ENCODE data around the gene AUTS2. TPM values are rescaled to one million over a fixed set of nuclear protein-coding genes. Genes with fewer than 3 reads are reported as not detected.

Gene AUTS2
- total and polyA plus RNA-seq, 4 donors = 4.9 to 24.4 (median 7.0) TPM

DNA sequence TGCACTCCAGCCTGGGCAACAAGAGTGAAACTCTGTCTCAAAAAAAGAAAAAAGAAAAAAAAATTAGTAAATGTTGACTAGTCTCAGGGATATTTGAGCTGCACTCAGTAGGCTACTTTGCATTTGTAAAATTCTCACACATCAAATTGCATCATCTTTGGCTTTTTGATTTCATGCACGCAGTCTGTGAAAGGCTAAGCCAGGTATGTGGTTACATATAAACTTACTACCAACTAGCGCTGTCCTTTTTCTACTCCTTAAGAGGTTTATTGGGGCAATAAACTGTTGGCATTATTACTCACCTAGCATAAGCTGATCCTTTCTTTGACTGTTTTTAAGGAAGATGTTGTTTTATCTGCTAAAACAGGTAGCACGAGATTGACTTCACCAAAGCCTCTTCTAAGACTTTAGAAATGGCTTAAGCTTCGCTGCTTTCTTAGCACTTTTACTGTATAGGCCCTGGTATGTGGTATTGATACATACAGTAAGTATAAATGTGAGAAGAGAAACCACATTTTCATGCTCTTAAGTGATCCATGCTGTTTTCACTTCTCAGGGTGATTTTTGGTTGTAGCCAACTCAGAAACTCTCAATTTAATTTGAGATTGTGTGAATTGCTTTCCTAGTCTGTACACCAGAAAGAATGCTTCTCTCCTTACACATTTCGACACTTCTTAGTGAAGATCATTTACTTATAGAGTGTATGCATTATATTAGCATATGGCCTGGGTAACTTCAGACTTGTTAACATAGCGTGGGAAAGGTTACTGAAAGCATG lies 323.9 kb downstream of the AUTS2 start:
- Histone ChIP-seq H3K36me3 (ENCODE audit: control insufficient read depth in 4 of 4, insufficient read depth in 3 of 4, low read depth in 1 of 4, low read length in 3 of 4) (no peaks in the 10 kb centered on the region), H3K4me1 (ENCODE audit: control insufficient read depth in 4 of 4, insufficient read depth in 4 of 4, low read length in 3 of 4) (no peaks in the 10 kb centered on the region), H3K9me3 (ENCODE audit: control insufficient read depth in 4 of 4, low read length in 3 of 4) (no peaks in the 10 kb centered on the region), H3K27me3 (ENCODE audit: control insufficient read depth in 4 of 4, insufficient read depth in 4 of 4, low read length in 3 of 4) (no peaks in the 10 kb centered on the region), H3K27ac (ENCODE audit: low read depth in 1 of 2, low read length in 2 of 2) (no peak overlapping the region), H3K9ac (ENCODE audit: low read depth in 1 of 2, low read length in 2 of 2) (no peak overlapping the region), H3K4me3 (ENCODE audit: low read depth in 1 of 3, low read length in 3 of 3) (no peak overlapping the region)
- 91% methylated on average over 6 of the region's 6 CpGs for WGBS
- no peak for DNase-seq (ENCODE audit: low spot score)
- TF ChIP-seq GABPA (IDR thresholded peaks at IDR 0.05 in 1 of 2, conservative IDR thresholded peaks at IDR 0.05 in 1 of 2) = no peak
- TF ChIP-seq HNF4A (conservative IDR thresholded peaks at IDR 0.05) = no peak
- TF ChIP-seq NR2F2 (IDR thresholded peaks at IDR 0.05) = no peak
- TF ChIP-seq, protein P1, sequence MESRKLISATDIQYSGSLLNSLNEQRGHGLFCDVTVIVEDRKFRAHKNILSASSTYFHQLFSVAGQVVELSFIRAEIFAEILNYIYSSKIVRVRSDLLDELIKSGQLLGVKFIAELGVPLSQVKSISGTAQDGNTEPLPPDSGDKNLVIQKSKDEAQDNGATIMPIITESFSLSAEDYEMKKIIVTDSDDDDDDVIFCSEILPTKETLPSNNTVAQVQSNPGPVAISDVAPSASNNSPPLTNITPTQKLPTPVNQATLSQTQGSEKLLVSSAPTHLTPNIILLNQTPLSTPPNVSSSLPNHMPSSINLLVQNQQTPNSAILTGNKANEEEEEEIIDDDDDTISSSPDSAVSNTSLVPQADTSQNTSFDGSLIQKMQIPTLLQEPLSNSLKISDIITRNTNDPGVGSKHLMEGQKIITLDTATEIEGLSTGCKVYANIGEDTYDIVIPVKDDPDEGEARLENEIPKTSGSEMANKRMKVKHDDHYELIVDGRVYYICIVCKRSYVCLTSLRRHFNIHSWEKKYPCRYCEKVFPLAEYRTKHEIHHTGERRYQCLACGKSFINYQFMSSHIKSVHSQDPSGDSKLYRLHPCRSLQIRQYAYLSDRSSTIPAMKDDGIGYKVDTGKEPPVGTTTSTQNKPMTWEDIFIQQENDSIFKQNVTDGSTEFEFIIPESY (IDR thresholded peaks at IDR 0.05) = no peak
- TF ChIP-seq FOXA2 (IDR thresholded peaks at IDR 0.05) = no peak
- TF ChIP-seq, protein P2, sequence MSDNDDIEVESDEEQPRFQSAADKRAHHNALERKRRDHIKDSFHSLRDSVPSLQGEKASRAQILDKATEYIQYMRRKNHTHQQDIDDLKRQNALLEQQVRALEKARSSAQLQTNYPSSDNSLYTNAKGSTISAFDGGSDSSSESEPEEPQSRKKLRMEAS (IDR thresholded peaks at IDR 0.05) = no peak
- no peak for TF ChIP-seq RXRA (IDR thresholded peaks at IDR 0.05)
- no peak for TF ChIP-seq SP1 (IDR thresholded peaks at IDR 0.05)
- TF ChIP-seq, protein P3, sequence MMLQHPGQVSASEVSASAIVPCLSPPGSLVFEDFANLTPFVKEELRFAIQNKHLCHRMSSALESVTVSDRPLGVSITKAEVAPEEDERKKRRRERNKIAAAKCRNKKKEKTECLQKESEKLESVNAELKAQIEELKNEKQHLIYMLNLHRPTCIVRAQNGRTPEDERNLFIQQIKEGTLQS (IDR thresholded peaks at IDR 0.05) = no peak
- no peak for TF ChIP-seq FOXA1 (IDR thresholded peaks at IDR 0.05)
- TF ChIP-seq, protein P4, sequence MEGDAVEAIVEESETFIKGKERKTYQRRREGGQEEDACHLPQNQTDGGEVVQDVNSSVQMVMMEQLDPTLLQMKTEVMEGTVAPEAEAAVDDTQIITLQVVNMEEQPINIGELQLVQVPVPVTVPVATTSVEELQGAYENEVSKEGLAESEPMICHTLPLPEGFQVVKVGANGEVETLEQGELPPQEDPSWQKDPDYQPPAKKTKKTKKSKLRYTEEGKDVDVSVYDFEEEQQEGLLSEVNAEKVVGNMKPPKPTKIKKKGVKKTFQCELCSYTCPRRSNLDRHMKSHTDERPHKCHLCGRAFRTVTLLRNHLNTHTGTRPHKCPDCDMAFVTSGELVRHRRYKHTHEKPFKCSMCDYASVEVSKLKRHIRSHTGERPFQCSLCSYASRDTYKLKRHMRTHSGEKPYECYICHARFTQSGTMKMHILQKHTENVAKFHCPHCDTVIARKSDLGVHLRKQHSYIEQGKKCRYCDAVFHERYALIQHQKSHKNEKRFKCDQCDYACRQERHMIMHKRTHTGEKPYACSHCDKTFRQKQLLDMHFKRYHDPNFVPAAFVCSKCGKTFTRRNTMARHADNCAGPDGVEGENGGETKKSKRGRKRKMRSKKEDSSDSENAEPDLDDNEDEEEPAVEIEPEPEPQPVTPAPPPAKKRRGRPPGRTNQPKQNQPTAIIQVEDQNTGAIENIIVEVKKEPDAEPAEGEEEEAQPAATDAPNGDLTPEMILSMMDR (IDR thresholded peaks at IDR 0.05; ENCODE audit: low read depth, low read length, missing input control) = no peak
- TF ChIP-seq HNF4G (IDR thresholded peaks at IDR 0.05) = no peak

DNA sequence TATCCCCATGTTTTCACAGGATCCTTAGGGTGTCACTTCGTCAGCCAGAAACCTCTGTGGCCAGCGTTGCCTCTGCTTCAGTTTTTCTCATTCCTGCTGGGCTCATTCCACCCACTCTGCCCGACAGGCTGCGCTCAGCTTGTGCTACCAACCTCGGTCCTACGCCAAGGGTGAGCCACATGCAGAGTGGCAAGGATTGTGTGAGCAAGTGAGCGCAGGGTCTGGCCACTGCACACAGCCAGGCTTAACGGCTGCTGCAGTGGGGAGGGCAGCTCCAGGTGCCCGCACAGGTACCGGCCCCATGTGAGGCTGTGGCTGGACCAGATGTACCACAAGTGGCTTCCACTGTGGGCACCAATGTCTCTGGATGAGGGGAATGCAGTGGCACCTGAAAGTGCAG lies 329.2 kb downstream of the AUTS2 start:
- no peaks in the 10 kb centered on the region for H3K27me3 ChIP-seq (ENCODE audit: control insufficient read depth in 4 of 4, insufficient read depth in 4 of 4, low read length in 3 of 4)
- WGBS = 96% methylated on average over 10 of the region's 10 CpGs

DNA sequence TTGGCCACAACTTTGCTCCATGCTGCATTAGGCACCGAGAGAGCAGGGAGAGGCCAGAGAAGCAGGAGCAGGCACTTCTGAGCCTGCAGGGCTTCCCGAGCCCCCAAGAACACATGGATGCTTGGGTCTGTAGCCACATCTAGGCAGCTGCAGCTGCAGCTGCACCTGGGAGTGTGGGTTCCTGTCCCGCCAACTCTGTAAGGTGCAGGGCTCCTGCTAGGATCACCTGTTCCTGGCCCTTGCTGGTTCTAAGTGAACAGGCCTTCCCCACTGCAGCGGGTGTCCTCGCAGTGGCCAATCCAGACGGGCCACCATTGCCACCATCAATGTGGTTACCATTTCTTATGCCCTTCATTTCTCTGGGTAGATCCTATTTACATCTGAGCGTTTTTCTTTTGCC lies 330.3 kb downstream of the AUTS2 start:
- no peaks in the 10 kb centered on the region for H3K9me3 ChIP-seq (ENCODE audit: control insufficient read depth in 4 of 4, low read length in 3 of 4)

More for the DNA sequence above, 329.2 kb downstream of the AUTS2 start:
- Histone ChIP-seq H3K4me1 (ENCODE audit: control insufficient read depth in 4 of 4, insufficient read depth in 4 of 4, low read length in 3 of 4) (peaks cover 0 to 4% (median under 1%) of the 10 kb centered on the region in 4 donors), H3K9me3 (ENCODE audit: control insufficient read depth in 4 of 4, low read length in 3 of 4) (no peaks in the 10 kb centered on the region), H3K9ac (ENCODE audit: low read depth in 1 of 2, low read length in 2 of 2) (no peak overlapping the region), H3K36me3 (ENCODE audit: control insufficient read depth in 4 of 4, insufficient read depth in 3 of 4, low read depth in 1 of 4, low read length in 3 of 4) (no peaks in the 10 kb centered on the region), H3K27ac (ENCODE audit: low read depth in 1 of 2, low read length in 2 of 2) (no peak overlapping the region), H3K4me3 (ENCODE audit: low read depth in 1 of 3, low read length in 3 of 3) (no peak overlapping the region)
- no peak for DNase-seq (ENCODE audit: low spot score)
- no peak for TF ChIP-seq RXRA (IDR thresholded peaks at IDR 0.05)

More for the DNA sequence above, 330.3 kb downstream of the AUTS2 start:
- 96% methylated on average over 7 of the region's 7 CpGs for WGBS
- DNase-seq (ENCODE audit: low spot score) = no peak
- Histone ChIP-seq H3K4me3 (ENCODE audit: low read depth in 1 of 3, low read length in 3 of 3) (no peak overlapping the region), H3K4me1 (ENCODE audit: control insufficient read depth in 4 of 4, insufficient read depth in 4 of 4, low read length in 3 of 4) (peaks cover 0 to 4% (median under 1%) of the 10 kb centered on the region in 4 donors), H3K36me3 (ENCODE audit: control insufficient read depth in 4 of 4, insufficient read depth in 3 of 4, low read depth in 1 of 4, low read length in 3 of 4) (no peaks in the 10 kb centered on the region), H3K9ac (ENCODE audit: low read depth in 1 of 2, low read length in 2 of 2) (no peak overlapping the region), H3K27me3 (ENCODE audit: control insufficient read depth in 4 of 4, insufficient read depth in 4 of 4, low read length in 3 of 4) (no peaks in the 10 kb centered on the region), H3K27ac (ENCODE audit: low read depth in 1 of 2, low read length in 2 of 2) (no peak overlapping the region)
- TF ChIP-seq NR2F2 (IDR thresholded peaks at IDR 0.05) (no peak), GABPA (IDR thresholded peaks at IDR 0.05 in 1 of 2, conservative IDR thresholded peaks at IDR 0.05 in 1 of 2) (no peak), RAD21 (IDR thresholded peaks at IDR 0.05) (no peak), EGR1 (IDR thresholded peaks at IDR 0.05; ENCODE audit: low read depth in 2 of 2) (no peak), JUND (IDR thresholded peaks at IDR 0.05) (no peak), HNF4A (conservative IDR thresholded peaks at IDR 0.05) (no peak), FOXA2 (IDR thresholded peaks at IDR 0.05) (no peak)
- TF ChIP-seq, protein P5, sequence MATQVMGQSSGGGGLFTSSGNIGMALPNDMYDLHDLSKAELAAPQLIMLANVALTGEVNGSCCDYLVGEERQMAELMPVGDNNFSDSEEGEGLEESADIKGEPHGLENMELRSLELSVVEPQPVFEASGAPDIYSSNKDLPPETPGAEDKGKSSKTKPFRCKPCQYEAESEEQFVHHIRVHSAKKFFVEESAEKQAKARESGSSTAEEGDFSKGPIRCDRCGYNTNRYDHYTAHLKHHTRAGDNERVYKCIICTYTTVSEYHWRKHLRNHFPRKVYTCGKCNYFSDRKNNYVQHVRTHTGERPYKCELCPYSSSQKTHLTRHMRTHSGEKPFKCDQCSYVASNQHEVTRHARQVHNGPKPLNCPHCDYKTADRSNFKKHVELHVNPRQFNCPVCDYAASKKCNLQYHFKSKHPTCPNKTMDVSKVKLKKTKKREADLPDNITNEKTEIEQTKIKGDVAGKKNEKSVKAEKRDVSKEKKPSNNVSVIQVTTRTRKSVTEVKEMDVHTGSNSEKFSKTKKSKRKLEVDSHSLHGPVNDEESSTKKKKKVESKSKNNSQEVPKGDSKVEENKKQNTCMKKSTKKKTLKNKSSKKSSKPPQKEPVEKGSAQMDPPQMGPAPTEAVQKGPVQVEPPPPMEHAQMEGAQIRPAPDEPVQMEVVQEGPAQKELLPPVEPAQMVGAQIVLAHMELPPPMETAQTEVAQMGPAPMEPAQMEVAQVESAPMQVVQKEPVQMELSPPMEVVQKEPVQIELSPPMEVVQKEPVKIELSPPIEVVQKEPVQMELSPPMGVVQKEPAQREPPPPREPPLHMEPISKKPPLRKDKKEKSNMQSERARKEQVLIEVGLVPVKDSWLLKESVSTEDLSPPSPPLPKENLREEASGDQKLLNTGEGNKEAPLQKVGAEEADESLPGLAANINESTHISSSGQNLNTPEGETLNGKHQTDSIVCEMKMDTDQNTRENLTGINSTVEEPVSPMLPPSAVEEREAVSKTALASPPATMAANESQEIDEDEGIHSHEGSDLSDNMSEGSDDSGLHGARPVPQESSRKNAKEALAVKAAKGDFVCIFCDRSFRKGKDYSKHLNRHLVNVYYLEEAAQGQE (IDR thresholded peaks at IDR 0.05) = no peak
- TF ChIP-seq, protein P4 (IDR thresholded peaks at IDR 0.05; ENCODE audit: low read depth, low read length, missing input control) = no peak
